ENCODE results near the gene WHAMM.

The WHAMM gene

DNA sequence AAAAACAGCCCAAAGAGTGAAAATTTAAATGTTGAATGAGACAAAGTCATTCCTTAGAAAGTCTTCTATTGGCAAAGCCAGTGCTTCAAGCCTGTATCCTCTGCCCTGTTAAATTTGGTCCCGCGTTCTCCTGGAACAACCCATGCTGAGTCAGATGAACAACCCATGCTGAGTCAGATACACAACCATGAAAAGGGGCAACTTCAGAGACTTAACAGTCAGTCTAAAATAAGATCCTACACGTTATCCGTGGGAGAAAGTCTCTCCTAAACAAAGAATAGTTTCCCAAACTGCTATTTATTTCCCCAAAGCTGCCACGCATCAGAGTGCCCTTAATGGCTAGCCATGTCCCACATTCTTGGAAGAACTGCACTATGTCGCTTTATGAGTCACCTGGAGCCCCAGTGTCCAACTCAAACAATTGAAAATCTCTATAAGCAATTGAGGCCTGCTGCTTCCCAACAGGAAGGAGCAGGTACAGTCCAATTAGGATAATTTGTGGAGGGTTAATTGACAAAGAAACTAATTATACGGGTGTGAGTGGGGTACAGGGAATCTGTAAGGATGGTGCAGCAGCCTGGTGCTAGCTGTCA is 66.1 kb downstream of the WHAMM start:
- H3K36me3 Mint-ChIP-seq, result no peaks in the 10 kb centered on the region
- CTCF ChIA-PET, result no interaction called here
- DNase-seq, result no peak
- no peak overlapping the region for H3K27ac Mint-ChIP-seq
- H3K27me3 Mint-ChIP-seq, result peaks cover 10% of the 10 kb centered on the region
- no peak overlapping the region for H3K4me3 Mint-ChIP-seq
- no peaks in the 10 kb centered on the region for H3K4me1 Mint-ChIP-seq
- no peaks in the 10 kb centered on the region for H3K9me3 Mint-ChIP-seq

DNA sequence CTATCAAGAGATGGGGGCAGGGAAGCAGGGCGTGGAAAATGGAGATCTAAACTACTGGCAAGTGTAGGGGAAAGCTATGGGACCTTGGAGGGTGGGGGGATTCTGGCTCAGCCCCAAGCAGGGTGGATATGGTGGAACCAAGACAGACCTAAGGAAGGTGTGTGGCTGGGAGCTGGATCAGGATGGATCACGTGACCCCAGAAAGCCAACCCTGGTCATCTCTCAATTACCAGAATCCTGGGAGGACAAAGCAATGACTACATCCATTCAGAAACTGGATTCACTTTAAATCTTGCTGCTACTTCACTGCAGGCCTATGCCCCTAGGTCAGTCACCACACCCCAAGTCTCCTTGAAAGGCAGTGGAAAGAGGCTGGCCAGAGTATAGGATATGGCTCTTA is 68.4 kb downstream of the WHAMM start:
- CTCF ChIA-PET, result no interaction called here
- H3K27ac Mint-ChIP-seq, result no peak overlapping the region
- peaks cover 4% of the 10 kb centered on the region for H3K27me3 Mint-ChIP-seq
- H3K4me3 Mint-ChIP-seq, result no peak overlapping the region
- DNase-seq, result no peak
- H3K36me3 Mint-ChIP-seq, result no peaks in the 10 kb centered on the region
- H3K4me1 Mint-ChIP-seq, result no peaks in the 10 kb centered on the region
- no peaks in the 10 kb centered on the region for H3K9me3 Mint-ChIP-seq

DNA sequence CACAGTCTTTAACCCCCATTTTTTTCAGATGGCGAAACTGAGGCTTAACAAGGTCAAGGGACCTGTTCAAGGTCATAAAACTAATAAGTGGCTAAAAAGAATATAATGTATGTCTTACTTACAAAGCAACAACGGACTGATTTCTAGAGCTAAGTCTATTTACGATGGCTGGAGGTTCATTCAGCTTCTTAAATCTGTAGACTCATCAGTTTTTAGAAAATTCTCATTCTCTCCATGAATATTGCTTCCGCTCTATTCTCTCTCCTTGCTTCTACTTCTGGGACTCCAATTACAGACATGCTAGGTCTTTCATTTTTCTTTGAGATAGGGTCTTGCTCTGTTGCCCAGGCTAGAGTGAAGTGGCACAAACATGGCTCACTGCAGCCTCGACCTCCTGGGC is 68.9 kb downstream of the WHAMM start:
- peaks cover 4% of the 10 kb centered on the region for H3K27me3 Mint-ChIP-seq
- no peak overlapping the region for H3K4me3 Mint-ChIP-seq
- DNase-seq, result no peak
- H3K9me3 Mint-ChIP-seq, result no peaks in the 10 kb centered on the region
- CTCF ChIA-PET, result no interaction called here
- no peak overlapping the region for H3K27ac Mint-ChIP-seq
- no peaks in the 10 kb centered on the region for H3K36me3 Mint-ChIP-seq
- H3K4me1 Mint-ChIP-seq, result no peaks in the 10 kb centered on the region

DNA sequence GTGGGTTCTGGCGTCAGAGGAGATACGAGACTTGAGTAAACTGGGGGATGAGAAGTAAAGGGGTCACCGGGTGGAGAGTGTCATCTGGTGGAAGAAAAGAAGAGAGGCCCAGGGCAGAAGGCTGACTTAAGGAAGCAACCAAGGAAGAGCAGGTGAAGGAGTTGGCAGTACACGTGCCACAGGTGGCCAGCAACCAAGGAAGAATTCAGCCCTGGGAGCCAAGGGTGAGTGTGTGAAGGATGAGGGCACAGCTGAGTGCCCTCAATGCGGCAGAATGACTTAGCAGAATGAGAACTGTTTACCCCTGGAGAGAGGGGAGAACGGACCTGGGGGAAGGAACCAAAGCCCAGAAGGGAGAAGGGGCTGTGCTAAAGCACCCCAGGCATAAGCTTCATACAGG is 71.3 kb downstream of the WHAMM start:
- no peak overlapping the region for H3K27ac Mint-ChIP-seq
- no peak overlapping the region for H3K4me3 Mint-ChIP-seq
- CTCF ChIA-PET, result no interaction called here
- H3K9me3 Mint-ChIP-seq, result no peaks in the 10 kb centered on the region
- DNase-seq, result no peak
- H3K36me3 Mint-ChIP-seq, result no peaks in the 10 kb centered on the region
- H3K4me1 Mint-ChIP-seq, result no peaks in the 10 kb centered on the region
- peaks cover 4% of the 10 kb centered on the region for H3K27me3 Mint-ChIP-seq

DNA sequence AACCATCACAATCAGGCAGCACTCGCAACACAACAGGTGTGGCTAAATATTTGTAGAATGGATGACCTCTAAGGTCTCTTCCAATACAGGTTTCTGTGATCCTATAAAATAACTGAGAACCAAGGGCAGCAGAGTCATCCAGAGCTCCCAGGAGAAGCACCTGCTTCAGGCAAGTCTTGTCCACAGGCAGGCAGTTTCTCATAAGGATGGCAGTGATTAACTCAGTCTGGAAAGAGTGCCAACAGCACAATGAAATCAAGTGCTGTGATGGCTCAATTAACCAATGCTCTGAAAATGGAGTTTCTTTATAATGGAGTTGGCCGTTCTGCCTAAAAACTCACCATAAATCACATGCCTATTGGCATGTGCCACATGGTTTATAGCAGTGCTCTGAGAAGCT is 72.3 kb downstream of the WHAMM start:
- Mint-ChIP-seq H3K27ac (no peak overlapping the region), H3K4me1 (no peaks in the 10 kb centered on the region), H3K9me3 (no peaks in the 10 kb centered on the region), H3K27me3 (peaks cover 4% of the 10 kb centered on the region), H3K36me3 (no peaks in the 10 kb centered on the region), H3K4me3 (no peak overlapping the region)
- CTCF ChIA-PET, result no interaction called here
- DNase-seq, result no peak

DNA sequence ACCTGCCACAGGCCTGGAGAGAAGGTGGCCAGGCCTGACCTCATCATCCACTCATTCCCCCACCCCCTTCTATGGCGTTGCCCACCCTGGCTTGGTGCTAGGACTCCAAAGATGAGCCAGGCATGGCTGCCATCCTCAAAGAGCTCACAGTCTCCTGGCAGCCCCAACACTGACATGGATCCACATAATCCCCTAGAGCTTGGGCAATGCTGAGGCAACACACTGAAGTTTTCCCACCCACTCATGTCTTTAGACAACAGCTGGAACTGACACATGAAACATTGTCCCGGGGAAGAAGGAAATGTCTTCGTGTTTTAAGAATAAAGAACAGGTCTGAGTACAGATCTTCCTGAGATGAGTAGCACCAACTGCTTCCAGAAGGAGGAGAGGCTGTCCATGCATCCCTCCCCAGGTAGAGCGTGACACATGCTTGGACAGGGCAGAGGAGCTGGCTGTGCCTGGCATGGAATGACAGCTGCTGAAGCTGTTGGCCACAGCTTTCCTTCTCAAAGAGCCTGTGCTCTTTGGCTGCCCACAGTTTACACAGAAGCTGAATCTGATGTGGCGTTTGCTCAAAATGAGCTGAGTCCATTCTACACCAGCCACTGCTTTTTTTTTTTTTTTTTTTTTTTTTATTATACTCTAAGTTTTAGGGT is 73.0 kb downstream of the WHAMM start:
- CTCF ChIA-PET, result no interaction called here
- Mint-ChIP-seq H3K27me3 (peaks cover 4% of the 10 kb centered on the region), H3K36me3 (no peaks in the 10 kb centered on the region), H3K4me1 (no peaks in the 10 kb centered on the region), H3K4me3 (no peak overlapping the region), H3K9me3 (no peaks in the 10 kb centered on the region), H3K27ac (no peak overlapping the region)
- DNase-seq, result no peak
